Activated T-cell treated with anti-CD3 and anti-CD28 coated beads for 24 hours (primary cell): ENCODE measurements around the gene NATD1.

ENCODE experiments used
- DNase-seq: peaks from one replicate; pipeline ENCODE4 v3.0.0-alpha.2; 2020; ENCODE audit warnings: low read depth

Gene NATD1

GRCh38 chr17:21252796-21253645, at the start of gene NATD1:
TSS of gene NATD1 (minus strand) at chr17:21253410. CDS start at chr17:21253264, 146 bp downstream.
- peak; percentile 63 for DNase-seq

GRCh38 chr17:21301593-21302550, 48.7 kb upstream of the NATD1 start:
- no peak for DNase-seq

GRCh38 chr17:21300601-21301571, 47.7 kb upstream of the NATD1 start:
- DNase-seq = no peak

DNA sequence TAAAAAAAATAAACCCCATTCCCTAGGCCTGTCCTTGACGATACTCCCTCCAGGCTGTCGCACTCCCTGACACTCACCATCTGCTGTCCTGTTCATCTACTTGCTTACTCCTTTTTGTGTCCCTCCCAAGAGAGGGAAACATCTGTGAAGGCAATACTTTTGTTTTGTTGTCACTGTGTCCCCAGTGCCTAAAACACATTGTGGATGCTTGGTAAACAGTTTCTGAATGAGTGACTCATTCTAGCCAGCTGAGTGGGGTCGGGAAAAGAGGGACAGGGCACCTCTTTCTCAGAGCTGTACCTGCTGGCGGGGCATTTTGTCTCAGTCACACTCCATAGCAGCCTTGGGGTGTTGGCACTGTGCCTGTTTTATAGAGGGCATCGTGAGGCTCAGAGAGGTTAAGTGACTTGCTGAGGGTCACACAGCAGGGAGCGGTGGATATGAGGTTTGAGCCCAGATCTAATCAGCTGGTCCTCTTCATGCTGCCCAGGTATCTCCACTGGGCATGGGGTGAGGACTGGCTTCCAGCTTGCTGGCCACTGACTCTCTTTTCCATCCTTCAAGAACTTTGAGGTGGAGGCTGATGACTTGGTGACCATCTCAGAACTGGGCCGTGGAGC, 46.9 kb upstream of the NATD1 start:
- no peak for DNase-seq

DNA sequence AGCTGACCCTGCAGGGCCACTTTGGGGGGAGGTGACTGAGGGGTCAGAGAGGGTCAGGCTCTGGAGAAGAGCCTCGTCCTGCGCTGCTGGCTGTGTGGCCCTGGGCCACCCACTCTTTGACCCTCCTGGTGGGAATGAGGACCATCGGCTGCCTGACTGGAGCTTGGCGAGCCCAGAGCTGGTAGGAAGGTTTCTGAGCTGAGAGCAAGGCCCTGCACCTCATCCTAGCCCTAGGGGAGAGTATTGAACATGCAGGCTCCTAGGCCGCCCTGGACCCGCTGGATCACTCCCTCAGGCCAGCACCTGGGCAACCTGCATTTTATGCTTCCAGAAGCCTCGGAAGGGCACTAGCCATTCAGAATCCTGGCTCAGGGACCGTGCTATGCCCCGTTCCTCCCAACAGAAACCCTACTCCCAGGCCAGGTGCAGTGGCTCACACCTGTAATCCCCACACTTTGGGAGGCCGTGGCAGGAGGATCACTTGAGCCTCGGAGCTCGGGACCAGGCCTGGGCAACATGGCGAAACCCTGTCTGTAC, 45.8 kb upstream of the NATD1 start:
- DNase-seq = no peak

- no peak for DNase-seq
These were observed 45.1 kb upstream of the NATD1 start for GRCh38 chr17:21298056-21298982.

DNA sequence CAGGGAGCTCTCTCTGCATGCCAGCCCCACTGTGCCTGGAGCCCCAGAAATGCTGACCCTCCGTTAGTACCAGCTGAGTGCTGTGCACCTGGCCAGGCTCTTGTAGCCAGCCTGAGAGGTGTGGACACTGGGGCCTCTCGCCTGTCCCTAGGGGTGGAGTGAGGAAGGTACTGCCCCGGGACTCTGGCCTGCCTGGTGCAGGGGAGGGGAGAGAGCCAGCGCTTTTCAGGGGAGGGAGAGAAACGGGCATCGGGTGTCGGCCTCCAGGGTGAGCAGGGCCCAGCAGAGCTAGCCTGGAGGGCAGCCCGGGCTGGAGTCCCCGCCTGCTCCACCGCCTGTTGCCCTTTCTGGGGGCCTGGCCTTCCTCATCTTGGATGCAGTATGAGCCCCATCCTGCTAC, 44.4 kb upstream of the NATD1 start:
- DNase-seq = no peak

GRCh38 chr17:21297026-21297520, 43.9 kb upstream of the NATD1 start:
- DNase-seq = no peak

DNA sequence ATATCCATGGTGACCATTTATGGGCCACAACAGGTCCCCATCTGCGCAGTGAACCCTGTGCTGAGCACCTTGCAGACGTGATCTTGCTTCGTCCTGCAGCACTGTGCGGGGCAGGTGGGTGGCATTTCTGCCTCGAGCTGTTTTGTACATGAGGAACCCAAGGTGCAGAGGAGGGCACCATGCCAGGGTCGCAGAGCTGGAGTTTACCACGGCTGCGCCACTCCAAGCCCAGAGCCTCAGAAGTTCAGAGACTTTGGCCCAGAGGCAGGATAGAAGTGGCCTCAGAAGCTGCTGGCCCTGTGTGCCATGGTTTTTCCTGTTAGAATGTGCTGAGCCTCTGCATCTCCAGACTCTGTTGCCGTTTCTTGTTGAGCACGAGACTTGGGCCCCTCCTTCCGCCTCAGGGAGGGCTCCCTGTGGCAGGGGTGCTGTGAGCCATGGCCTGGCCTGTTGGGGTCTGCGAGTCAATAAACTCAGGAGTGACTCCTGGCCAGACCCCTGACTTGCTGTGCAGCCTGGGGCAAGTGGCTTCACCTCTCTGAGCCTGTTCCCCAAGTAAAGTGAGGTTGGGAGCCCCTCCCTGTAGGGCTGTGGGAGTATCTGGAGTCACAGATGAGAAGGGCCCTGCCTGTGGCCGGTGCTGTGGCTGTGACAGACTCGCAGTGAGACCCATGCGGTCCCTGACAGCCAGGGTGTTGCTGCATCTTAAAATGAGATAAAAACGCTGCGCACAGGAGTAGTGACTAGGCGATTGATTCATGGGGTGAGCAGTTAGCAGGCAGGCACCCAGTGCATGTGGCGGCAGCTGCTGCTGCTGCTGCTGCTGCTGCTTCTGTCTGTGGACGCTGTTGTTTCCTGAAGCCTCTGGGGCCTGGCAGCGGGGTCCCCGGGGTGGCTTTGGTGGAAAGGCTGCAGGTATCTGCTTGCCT, 43.2 kb upstream of the NATD1 start:
- DNase-seq = no peak

DNA sequence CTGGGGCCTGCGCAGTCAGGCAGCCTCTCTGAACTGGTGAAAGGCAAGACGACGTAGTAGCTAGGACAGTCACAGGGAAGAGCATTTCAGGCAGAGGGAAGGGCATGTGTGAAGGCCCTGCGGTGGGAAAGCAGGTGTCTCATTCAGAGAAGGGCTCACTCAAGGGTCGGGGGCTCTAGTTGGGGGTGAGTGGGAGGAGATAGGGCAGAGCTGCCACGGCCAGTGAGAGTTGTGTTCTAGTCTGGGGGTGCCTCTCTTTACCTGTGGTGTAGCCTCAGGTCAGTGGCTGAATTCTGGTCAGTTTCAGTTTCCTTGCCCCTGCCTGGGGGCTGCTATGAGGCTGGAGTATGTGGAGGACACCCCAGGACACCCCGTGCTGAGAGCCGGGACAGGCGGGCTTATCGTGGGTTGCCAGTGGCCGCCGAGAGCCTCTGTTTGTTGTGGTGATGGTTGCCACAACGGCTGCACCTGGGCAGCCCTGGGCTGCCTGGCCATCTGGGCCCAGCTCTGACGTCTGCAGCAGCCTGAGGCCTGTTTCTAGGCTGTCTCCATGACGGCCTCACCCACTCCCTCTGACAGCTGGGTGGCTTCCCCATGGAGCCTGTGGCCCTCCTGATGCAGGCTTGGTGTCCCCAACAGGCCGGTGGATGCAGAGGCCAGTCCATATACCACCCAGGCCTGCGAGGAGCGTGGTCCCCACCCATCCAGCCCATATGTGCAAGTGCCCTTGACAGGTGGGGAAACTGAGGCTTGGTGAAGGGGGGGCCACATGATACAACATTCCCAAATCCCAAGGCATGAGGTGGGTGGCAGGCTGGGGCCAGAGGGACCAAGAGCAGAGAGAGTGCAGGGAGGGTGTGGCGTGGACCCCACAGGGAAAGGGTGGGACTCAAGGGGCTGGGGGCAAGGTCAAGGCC, 42.1 kb upstream of the NATD1 start:
- no peak for DNase-seq

- DNase-seq = no peak
These were observed 41.3 kb upstream of the NATD1 start for GRCh38 chr17:21294321-21295035.

DNA sequence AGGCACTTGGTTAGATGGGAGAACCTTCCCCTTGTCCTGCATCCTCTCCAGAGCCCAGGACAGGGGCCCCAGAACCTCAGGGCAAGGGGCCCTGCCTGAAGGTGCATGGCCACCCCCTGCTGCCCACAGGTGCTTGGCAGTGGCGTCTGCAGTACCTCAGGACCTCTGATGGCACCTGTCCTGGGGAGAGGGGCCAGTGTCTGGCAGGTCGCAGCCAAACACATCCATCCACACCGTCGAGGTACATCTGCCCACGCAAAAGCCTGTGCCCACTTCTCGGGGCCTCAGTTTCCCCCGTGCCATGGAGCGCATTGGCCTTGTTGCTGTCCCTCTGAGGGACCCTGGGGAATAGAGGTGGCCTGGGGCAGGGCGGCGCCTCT, 40.6 kb upstream of the NATD1 start:
- no peak for DNase-seq

DNA sequence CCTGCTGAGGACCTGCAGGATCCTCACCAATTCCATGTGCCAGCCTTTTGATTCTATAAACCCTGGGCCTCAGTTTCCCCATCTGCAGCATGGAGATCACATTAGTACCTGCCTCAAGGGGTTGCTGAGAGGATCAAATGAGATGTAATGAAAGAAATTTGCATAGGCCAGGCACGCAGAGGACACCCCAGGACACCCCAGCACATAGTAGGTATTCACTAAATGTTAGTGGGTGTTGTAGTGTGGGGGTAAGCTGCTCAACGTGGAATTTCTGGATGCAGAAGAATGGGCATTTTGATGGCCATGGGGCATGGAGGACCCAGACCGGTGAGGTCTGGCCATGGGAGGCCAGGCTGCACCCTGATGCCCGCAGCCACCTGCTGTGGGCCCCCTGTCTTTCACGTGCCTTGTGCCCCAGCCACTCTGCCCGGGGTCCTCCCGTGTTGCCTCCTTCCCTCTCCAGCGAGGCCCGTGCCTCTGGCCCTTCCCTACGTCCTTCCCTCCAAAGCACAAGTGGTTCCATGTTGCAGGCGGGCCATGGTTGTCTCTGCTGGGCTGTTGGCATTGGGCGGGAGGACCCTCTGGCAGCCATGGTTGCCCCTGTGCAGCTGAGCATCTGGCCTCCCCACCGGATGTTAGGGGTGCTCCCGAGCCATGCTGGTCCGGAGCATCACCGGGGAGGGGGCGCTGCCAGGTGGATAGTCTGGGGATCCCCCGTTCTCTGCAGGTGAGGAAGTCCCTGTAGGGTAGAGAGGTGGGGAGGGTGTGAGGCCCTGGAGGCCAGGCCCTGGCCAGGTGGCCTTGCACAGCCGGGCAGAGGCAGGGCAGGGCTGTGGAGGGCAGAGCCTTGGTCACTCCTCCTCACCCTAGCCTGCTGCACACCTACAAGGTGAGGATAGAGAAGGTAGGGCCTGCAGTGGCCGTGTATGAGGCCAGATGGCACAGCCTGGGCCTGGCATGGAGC, 39.9 kb upstream of the NATD1 start:
- DNase-seq = no peak

GRCh38 chr17:21291862-21292261, 38.7 kb upstream of the NATD1 start:
- no peak for DNase-seq

DNA sequence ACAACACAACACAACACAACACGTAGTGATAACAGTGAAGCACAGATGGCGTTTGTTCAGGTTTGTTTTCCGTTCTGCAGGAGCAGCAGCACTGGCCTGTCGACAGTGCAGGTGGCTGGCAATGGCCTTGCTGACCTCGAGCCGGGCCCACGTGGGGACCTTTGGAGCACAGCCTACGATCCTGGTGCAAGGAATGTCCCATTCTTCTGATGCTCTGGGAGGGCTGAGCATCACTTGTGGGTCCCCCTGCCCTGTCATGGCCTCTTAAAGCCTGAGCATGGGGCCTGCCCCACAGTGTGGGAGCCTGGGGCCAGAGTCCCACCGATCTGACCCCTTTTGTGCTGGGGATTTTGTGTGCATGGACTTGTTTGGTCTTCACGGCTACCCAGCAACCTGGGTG, 38.1 kb upstream of the NATD1 start:
- DNase-seq = no peak
